Measurements from ENCODE around the gene IFT25. TPM values are rescaled to one million over a fixed set of nuclear protein-coding genes. Genes with fewer than 3 reads are reported as not detected.

IFT25 gene
- polyA plus RNA-seq, 1 donor from 2014 or later = 58.6 TPM

DNA sequence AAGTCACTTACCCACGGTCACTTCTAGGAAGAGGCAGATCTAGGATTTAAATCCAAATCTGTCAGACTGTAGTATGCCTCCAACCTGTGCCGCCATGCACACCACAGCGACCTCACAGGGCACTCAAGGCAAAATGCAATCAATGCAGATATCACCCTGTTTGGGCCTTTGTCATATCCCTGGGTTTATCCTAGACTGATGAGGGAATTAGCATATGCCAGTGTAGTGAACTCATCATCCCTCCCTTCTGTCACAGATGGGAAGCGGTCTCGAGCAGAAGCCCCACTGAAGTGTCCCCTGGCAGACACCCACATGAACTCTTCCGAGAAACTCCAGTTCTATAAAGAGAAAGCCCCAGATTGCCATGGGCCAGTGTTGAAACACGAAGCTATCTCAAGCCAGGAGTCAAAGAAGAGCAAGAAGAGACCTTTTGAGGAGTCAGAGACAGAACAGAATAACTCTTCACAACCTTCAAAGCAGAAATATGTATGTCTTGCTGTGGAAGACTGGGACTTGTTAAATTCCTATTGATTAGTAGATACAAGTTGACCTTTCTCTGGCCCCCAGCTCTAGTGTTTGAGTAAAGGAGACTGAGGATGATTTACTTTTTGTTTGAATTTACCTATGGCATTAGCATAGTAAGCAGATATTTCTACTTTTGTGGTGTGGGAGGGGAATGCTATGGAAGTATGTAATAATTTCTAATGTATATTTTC, 22.1 kb upstream of the IFT25 start:
- Mint-ChIP-seq H3K27ac (peak overlapping the region in 1 of 3 donors; percentile 13), H3K4me1 (peaks cover 0 to 3% (median 2%) of the 10 kb centered on the region in 3 donors), H3K4me3 (no peak overlapping the region), H3K9me3 (no peaks in the 10 kb centered on the region), H3K27me3 (no peaks in the 10 kb centered on the region), H3K36me3 (peaks cover 10% of the 10 kb centered on the region)

DNA sequence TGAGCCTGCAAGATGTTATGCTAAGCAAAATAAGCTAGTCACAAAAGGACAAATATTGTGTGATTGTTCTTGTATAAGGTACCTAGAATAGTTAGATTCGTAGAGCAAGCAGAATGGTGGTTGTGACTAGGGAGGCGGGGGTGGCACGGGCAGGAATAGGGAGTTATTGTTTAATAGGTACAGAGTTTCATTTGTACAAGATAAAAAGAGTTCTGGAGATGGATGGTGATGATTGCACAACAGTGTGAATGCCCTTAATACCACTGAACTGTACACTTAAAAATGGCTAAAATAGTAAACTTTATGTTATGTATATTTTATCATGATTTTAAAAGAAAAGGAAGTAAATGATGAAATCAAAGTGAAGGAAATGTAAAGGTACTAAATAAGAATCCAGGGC, 21.3 kb upstream of the IFT25 start:
- Mint-ChIP-seq H3K4me3 (no peak overlapping the region), H3K27ac (no peak overlapping the region)

DNA sequence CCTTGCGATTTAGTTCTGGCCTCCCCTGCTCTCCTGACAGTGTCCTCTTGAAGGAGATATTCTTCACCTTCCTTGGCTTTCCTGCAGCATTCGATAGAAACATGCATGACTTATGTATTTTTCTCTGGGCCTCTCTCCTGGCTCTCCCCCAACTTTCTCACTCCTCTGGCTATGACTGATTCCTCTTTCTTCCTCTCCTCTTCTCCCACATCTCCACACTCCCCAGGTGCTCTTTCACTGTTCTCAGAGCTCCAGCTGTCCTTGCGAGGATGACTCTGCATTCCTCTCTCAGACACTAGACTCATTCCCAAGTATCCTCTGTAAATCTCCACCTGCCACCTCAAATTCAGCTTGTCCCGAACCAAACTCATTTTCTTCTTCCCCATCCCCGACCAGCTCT, 18.6 kb upstream of the IFT25 start:
- Mint-ChIP-seq H3K27me3 (no peaks in the 10 kb centered on the region), H3K9me3 (no peaks in the 10 kb centered on the region), H3K36me3 (peaks cover 8% of the 10 kb centered on the region), H3K4me3 (no peak overlapping the region), H3K4me1 (peaks cover 0 to 3% (median 2%) of the 10 kb centered on the region in 3 donors), H3K27ac (no peak overlapping the region)

More for the DNA sequence above, 21.3 kb upstream of the IFT25 start:
- Mint-ChIP-seq H3K27me3 (no peaks in the 10 kb centered on the region), H3K36me3 (peaks cover 10% of the 10 kb centered on the region), H3K9me3 (no peaks in the 10 kb centered on the region), H3K4me1 (peaks cover 0 to 3% (median 2%) of the 10 kb centered on the region in 3 donors)

DNA sequence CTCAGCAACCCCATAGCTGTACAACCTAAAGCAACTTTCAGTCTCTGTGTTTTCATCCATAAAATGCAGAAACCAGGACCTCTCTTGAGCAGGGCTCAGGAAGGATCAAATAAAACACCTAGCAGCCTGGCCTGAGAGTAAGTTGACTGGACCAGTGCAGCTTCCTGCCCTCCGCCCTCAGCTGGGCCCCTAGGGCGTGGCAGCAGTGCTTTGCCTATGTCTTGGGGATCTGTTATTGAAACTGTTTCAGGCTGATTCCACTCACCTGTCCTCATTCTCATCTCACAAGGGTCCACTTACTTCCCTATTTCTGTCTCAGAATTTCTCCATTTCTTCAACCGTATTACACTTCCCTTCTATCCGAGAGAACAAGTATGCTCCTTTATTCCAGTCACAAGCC, 18.0 kb upstream of the IFT25 start:
- Mint-ChIP-seq H3K27me3 (no peaks in the 10 kb centered on the region), H3K36me3 (peaks cover 5% of the 10 kb centered on the region)

DNA sequence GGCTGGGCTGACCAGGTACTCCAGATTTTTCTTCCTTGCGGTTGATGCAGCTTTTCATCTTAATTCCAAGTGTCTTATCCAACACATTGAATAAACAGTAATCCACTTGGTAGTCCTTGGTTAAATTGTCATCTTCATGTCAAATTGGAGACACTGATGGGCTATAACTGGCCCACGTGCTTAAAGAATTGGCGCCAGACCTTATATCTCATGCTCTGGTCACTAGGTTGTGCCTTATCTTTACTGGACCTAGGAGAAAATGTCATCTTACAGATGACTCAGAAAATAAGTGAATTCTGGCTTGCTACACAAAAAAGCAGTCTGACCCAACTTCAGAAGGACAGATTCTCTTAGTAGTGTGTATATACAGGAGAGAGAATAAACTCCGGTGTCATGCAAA, 16.9 kb upstream of the IFT25 start:
- no peak overlapping the region for H3K27ac Mint-ChIP-seq
- peaks cover 5% of the 10 kb centered on the region for H3K36me3 Mint-ChIP-seq
- peaks cover 0 to 3% (median 2%) of the 10 kb centered on the region in 3 donors for H3K4me1 Mint-ChIP-seq
- no peaks in the 10 kb centered on the region for H3K9me3 Mint-ChIP-seq
- H3K4me3 Mint-ChIP-seq = no peak overlapping the region
- no peaks in the 10 kb centered on the region for H3K27me3 Mint-ChIP-seq

More for the DNA sequence above, 18.0 kb upstream of the IFT25 start:
- Mint-ChIP-seq H3K9me3 (no peaks in the 10 kb centered on the region), H3K4me1 (peaks cover 0 to 3% (median 2%) of the 10 kb centered on the region in 3 donors), H3K4me3 (no peak overlapping the region), H3K27ac (no peak overlapping the region)

DNA sequence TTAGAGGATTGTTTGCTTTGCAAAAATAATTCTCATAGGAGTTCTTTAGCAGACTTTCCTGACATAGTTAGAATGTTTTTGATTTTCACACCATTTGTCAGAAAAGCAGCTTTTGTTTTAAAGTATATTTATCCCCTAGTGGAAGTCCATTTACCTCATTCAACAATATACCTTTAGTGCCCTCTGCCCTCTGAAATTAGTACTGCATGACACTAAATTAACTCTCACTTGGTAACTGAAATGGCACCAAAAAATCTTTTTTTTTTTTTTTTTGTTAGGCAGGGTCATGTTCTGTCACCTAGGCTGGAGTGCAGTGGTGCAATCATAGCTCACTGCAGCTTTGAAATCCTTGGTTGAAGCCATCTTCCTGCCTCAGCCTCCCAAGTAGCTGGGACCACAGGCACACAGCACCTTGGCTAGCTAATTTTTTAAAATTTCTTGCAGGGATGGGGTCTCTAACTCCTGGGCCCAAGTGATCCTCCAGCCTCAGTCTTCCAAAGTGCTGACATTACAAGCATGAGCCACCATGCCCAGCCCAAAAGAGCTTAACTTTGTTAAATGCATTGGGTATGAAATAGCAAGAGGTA, 14.3 kb upstream of the IFT25 start:
- no peaks in the 10 kb centered on the region for H3K9me3 Mint-ChIP-seq
- peaks cover 1% of the 10 kb centered on the region for H3K36me3 Mint-ChIP-seq
- peaks cover 0 to 3% (median 2%) of the 10 kb centered on the region in 3 donors for H3K4me1 Mint-ChIP-seq
- no peak overlapping the region for H3K4me3 Mint-ChIP-seq
- H3K27ac Mint-ChIP-seq = no peak overlapping the region
- no peaks in the 10 kb centered on the region for H3K27me3 Mint-ChIP-seq

DNA sequence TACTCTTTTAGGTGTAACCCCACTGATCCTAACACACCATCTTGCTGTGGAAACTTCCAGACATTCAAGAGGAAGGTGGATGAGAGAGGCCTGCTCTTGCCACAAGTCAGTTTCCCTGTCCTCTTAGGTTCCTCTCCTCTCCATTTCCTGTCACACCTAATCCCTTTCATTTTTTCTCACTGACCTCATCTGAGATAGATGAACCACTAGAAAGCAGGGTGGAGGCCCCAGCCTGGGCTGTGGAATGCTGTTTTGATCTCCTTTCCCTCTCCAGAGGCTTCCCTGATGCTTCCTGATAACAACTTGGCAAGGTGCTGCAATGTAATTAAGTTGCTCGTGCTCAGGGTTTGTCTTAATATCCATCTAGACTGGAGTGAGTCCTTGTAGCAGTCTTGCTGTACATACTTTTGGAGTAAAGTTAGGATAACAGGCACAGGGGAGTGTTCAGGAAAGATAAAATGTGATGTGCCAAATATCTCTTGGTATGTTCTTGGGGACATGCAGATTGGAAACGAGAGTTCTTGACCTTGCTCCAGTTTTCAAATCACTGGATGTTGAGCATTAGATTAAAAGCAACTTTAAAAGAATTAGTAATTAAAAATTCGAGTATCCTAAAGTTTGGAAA, 11.8 kb upstream of the IFT25 start:
- Mint-ChIP-seq H3K9me3 (no peaks in the 10 kb centered on the region), H3K36me3 (peaks cover 4% of the 10 kb centered on the region), H3K4me1 (no peaks in the 10 kb centered on the region), H3K27ac (no peak overlapping the region), H3K4me3 (no peak overlapping the region), H3K27me3 (no peaks in the 10 kb centered on the region)

DNA sequence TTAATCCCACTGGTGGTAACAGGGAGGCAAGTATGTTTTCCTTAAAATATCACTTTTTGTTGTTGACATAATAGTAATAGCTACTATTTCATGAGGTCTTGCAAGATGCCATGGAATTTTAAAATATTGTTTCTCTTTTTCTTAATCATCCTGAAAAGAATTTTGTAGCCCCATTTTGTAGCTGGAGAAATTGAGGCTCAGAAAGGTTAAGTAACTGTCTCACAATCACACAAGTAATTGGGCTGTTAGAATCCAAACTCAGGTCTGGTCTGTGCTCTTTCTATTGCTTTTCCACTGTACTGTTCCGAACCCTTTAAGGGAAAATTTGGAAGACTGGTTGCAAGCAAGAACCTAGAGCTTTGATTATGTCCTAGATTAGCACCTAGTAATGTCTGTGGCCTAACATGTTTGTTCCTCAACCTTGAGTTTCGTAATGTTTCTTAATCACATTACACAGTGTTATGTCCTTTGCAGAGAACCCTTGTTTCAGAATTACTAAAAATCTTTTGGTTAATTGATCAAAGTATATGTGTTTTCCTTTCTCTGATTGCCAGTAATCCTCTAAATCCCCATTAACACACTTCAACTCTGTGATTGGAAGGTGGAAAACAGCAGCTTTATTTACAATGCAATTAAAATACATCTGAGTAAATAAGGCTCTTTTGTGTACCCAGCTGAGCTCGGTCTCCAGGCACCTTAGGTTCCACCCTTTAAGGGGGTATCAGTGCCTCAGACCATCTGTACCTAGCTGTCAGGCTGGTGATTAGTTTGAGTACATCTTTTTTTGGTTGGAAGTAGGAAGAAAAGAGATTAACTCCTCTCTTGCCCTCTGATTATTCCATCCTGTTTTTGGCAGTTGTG, 11.0 kb upstream of the IFT25 start:
- H3K4me3 Mint-ChIP-seq = no peak overlapping the region
- H3K36me3 Mint-ChIP-seq = peaks cover 5% of the 10 kb centered on the region
- no peaks in the 10 kb centered on the region for H3K4me1 Mint-ChIP-seq
- H3K9me3 Mint-ChIP-seq = no peaks in the 10 kb centered on the region
- H3K27ac Mint-ChIP-seq = no peak overlapping the region
- no peaks in the 10 kb centered on the region for H3K27me3 Mint-ChIP-seq

DNA sequence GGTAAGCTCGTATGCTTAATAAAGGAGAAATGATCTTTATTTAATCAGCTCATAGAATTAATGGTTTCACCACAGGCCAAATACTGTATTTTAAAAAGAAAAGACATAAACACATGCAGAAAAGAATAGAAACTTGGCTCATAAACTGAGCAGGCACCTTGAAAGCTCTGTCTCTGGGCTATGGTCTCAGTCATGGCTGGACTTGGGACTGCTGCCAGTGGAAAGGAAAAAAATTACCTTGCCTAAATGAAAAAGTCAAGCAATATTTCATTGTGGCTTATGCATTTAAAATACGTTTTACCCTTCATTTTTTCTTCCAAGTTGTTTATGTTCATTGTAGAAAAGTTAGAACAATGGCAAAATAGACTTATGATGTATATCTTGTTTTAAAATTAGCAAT, 8.6 kb upstream of the IFT25 start:
- H3K36me3 Mint-ChIP-seq = peaks cover 6% of the 10 kb centered on the region
- H3K4me1 Mint-ChIP-seq = no peaks in the 10 kb centered on the region
- no peaks in the 10 kb centered on the region for H3K9me3 Mint-ChIP-seq
- H3K27me3 Mint-ChIP-seq = no peaks in the 10 kb centered on the region
- H3K4me3 Mint-ChIP-seq = no peak overlapping the region
- no peak overlapping the region for H3K27ac Mint-ChIP-seq

DNA sequence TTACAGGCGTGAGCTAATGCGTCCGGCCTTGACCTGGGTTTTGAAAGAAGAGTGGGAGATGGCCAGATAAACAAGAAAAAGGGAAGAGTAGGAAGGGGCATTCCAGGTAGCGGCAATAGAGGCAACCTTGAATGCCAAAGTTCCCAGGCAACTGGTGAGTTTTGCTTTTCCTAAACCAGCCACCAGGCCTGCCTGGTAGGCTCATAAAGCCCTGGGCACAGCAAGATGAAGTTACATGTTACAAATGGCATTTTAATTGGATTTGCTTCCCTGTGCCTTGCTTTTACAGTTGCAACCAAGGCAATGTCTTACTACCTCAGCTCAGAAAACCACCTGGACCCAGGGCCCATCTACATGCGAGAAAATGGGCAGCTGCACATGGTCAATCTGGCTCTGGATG, 6.2 kb upstream of the IFT25 start:
- Mint-ChIP-seq H3K36me3 (peaks cover 5% of the 10 kb centered on the region), H3K4me1 (peaks cover 0 to 8% (median 6%) of the 10 kb centered on the region in 3 donors), H3K27ac (no peak overlapping the region), H3K4me3 (no peak overlapping the region), H3K9me3 (no peaks in the 10 kb centered on the region), H3K27me3 (no peaks in the 10 kb centered on the region)

DNA sequence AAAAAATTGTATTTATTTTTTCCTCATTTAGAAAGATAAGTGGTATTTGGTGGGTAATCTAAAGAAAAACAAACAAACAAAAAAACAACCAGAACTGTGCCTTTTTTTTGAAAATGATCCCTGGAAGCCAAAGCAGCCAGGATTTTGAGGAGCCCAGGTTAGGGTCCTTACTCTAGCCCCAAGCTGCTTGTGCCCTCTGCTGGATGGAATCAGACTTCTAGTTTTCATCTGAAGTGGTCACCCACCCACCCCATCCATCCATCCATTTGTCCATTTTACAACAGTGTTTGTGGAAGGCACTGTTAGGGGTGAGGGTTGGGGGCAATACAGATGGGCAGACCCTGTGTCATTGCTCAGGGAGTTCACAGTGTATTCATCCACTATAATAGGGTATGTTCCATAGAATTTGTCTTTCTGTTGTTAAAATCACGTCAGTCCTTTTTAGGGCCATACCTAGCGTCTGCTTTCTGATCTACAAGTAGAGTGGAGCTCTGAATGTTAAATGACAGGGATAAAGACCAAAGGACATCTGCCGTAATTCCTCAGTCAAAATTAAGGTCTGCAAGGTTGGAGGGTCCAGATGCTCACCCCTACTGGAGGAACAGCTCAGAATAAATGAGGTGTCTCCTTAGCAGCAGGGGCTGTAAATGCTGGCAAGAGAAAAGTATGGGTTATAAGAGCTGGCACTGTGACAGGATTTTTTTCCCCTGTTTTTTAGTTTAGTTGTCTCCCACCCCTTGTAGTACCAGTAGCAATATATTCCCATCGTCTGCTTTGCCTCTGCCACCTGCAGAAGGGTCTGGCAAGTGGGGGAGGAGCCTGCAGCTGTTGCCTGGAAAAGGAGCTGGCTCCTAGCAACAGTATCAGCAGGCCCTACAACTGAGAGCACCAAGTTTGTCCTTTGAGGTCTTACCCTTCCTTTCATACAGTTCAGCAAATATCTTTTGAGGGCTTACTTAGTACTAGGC, 3.8 kb upstream of the IFT25 start:
- H3K36me3 Mint-ChIP-seq = peaks cover 5% of the 10 kb centered on the region
- H3K27me3 Mint-ChIP-seq = no peaks in the 10 kb centered on the region
- H3K4me3 Mint-ChIP-seq = peak overlapping the region in 1 of 4 donors; percentile 81
- no peaks in the 10 kb centered on the region for H3K9me3 Mint-ChIP-seq
- H3K4me1 Mint-ChIP-seq = peaks cover 9 to 16% (median 12%) of the 10 kb centered on the region in 3 donors
- H3K27ac Mint-ChIP-seq = peak overlapping the region in 2 of 3 donors; percentile 7 to 68

DNA sequence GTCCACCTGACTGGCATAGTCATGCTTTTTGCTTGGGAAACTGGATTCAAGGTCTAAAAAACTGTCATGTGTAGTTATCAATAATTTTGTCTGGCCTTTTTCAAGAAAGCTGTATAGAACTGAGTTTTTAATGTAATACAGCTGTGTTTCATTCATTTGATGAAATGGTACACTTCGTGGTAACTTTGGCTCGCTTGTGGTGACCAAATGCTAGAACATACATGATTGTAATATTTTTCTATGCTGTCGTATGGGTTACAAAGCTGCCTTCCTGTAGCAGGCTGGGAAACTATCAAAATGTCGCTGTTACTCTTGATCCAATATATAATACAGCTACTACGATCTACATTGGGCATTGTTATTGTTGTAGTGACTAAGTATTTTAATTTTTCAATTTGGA, 2.8 kb upstream of the IFT25 start:
- Mint-ChIP-seq H3K4me3 (peak overlapping the region in 2 of 4 donors; percentile 37 to 81), H3K4me1 (peaks cover 17 to 24% (median 20%) of the 10 kb centered on the region in 3 donors), H3K27me3 (no peaks in the 10 kb centered on the region), H3K36me3 (peaks cover 5% of the 10 kb centered on the region), H3K27ac (peak overlapping the region in 1 of 3 donors; percentile 69), H3K9me3 (no peaks in the 10 kb centered on the region)

DNA sequence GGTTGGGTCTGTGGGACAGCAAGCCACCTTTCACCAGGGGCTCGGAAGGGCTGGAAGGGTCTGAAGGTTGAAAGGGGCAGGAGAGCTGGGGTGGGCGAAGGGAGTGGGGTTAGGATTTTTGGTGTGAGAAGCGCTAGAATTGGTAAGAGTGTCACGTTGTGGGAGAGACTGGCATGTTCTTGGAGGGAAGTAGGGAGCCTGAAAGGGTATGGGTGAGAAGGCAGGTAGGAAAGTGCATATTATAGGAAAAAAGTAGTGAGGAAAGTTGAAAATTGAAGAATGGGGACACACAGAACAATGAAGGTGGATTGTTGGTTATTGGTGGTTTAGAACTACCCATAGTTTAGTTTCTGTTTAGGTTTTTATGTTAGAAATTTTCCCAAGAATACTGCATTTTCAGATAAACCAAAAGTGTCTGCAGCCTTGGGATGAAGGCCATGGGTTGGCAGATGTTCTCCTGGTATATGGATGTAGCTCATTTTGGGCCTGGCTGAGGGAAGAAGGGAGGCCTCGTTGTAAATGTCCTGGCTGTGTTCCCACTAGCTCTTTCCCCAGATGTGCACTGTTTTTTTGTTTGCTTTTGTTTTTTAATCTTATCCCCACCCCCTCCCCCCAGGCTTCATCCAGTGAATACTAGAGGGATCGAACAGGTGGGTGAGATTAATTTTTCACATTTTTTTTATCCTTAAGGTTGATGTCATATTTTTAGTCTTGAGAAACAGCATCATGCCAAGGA, 1.8 kb upstream of the IFT25 start:
- Mint-ChIP-seq H3K27me3 (no peaks in the 10 kb centered on the region), H3K9me3 (no peaks in the 10 kb centered on the region), H3K4me1 (peaks cover 24 to 27% (median 26%) of the 10 kb centered on the region in 3 donors), H3K36me3 (peaks cover 3% of the 10 kb centered on the region), H3K27ac (peak overlapping the region in 1 of 3 donors; percentile 69), H3K4me3 (peak overlapping the region; percentile 41 to 81 (median 66))
